RKO (cell line): ENCODE results near the gene SMURF2.
A peak's percentile ranks its signal among the peaks of the same experiment; 100 is the strongest.

Source experiments
- DNase-seq: peaks from one replicate; pipeline ENCODE4 v3.0.0-alpha.2; 2016; ENCODE audit warnings: low spot score

SMURF2 gene

DNA sequence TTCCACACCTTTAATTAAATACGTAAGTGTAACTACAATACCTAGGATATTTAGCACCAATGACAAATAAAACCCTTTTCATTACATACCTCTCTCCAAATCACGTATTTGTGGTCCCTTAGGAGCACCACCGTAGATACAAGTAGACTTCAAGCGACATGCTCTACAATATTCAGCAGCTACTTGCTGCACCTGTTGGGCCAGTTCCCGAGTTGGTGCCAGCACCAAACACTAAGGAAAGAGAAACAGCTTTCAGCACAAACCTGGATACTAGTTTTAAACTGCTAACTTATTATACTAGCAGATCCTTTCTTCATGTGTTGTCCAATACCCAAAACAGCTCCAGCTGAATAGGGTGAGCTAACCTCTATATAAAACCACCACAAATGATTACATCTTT is 158.8 kb downstream of the SMURF2 start:
- DNase-seq: no peak

DNA sequence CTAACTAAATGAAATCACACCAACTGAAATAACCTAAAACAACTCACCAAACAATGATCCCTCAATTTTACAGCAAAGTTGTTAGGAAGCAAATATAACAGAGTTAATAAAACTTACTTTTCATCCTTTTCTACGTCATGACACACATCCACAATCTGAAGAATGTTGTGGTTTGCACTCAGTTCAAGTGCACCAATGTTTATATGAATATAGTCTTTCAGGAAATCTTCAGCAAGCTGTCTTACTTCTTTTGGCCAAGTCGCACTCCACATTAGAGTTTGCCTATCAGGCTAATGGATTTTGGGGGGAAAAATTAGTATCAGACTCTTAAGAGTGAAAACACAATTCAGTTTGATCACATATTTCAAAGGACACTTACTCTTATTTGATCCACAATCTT is 159.3 kb downstream of the SMURF2 start:
- DNase-seq: no peak

DNA sequence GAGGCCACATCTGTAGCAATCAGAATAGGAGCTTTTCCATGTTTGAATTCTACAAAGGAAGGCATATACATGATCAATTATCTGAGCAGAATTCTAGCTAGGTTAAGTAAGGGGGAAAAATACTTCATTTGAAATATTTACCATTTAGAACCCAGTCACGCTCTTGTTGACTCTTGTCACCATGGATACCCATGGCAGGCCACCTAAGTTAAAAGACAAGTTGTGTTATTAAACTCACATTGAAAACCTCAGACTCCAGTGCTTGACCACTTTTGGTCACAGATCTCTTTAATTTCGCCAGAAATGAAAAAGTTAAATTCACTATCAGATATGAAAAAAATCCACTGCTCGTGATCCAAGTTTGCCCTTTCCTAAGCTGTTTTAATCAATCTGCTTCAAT is 160.1 kb downstream of the SMURF2 start:
- no peak for DNase-seq

DNA sequence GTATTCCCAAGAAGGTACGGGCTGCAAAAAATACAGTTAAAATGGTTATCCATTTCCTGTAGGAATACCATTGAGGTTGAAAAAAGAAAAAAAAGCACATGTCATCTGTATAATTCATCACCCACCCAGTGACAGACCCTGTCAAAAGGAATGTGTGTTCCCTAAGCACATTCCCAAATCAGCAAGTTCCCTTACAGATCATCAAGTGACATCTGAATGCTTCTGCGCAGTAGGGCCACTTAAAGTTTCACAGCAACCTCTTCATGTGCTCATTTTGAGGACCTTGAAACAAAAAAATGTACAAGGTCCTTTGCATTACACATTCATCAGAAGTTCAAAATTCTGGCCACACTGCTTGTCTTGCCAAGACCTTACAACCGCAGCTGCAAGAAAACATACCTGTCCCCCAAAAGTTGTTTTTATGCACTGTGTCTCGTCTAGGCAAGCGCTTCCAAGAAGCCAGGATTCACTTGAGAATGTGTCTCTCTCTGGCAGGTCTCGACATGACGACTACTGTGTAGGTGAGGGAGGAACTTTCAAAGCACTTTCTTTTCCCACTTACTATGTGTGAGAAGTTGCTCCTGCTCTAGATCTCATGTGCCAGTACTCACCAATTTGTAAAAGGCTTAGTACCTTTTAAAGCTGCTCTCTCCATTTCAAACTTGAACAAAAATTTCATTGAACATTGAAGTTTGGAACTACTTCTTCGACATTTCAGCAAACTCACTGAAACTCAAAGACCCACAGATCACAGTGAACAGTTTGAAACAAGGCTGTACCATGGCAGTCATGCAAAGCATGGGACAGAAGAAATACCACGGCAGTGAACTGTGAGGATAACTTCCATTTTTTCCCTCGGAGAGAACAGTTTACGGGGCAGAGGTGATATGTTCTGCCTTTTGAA is 161.0 kb downstream of the SMURF2 start:
- DNase-seq: no peak

DNA sequence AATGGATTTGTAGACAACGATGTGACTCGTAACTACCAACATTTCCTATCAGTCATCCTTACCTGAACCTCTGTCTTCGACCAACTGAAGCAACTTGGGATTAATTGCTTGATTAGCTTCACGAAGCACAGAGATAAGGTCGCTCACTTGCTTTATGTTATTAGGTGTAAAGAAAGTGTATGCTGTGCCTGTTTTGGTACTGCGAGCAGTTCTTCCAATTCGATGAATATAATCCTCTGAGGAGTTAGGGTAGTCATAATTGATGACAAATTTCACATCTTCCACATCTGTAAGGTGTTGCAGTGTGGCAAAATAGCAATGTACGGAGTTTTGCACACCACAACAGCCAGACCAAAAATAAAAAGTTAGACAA is 161.6 kb downstream of the SMURF2 start:
- no peak for DNase-seq

DNA sequence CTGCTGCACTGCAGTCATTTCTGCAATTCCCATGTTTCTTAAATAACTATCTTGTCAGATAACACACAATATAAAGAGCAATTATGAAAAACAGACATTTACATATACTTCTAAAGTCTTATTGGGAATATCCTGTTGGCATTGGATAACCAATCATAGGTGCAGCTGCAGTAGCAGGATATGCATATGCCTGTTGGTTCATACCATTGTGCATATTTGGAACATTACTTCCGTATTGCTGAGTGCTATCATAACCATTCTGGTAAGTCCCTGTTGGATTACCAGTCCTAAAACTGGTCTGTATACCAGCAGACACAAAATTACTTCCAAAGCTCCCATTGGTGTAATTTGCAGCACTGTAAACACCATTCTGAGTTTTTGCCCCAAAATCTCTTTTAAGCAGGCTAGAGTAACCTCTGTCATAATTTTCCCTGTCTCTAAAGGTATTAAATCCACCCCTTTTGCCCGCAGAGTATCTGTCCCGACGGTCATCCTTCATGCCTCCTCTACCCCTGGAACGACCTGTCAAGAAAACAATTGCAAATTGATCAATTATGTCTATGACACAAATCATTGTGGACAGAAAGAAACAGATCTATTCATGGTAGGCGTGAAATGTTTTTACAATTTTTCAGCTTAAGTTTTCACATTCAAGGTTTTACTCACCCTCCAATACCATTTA is 162.2 kb downstream of the SMURF2 start:
- DNase-seq: peak; percentile 75

DNA sequence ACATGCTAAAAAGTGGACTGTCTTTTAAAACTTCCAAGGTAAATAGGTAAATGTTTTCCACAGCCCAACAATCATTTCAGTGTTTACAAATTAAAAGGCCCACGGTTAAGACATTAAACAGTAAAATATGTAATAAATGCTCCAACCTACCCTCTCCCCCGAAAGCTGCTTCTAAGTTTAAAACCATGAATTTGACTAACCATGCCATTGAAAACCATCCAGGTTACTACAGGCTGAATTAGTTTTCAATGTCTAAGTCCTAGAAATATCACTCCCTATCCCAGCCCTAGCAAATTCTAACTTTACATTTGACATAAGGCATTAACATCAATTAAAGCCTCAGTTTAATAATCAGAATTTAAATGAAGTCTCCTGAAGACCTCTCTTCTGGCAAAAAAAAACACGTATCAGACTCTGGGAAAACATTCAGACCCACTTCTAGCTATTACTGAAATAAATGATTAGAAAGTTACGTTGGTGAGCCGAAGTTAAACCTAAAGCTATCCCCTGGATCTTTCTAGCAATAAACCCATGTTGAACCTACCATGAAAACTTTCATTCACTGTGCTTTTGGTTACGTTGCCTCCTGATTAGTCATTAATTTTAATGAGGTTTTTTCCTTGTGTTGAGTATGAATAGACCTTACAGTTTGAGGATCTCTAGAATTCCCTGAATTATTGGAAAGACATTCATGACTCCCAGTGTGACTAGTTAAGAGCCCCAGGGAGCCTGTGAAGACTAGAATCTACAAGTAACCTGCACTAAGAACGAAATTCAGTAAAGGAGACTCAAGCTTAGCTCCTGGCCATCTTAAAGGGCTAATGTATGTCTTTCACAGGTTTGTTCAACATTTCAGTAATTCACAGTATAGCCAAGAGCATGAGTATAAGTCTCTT is 163.6 kb downstream of the SMURF2 start:
- DNase-seq: peak; percentile 59

DNA sequence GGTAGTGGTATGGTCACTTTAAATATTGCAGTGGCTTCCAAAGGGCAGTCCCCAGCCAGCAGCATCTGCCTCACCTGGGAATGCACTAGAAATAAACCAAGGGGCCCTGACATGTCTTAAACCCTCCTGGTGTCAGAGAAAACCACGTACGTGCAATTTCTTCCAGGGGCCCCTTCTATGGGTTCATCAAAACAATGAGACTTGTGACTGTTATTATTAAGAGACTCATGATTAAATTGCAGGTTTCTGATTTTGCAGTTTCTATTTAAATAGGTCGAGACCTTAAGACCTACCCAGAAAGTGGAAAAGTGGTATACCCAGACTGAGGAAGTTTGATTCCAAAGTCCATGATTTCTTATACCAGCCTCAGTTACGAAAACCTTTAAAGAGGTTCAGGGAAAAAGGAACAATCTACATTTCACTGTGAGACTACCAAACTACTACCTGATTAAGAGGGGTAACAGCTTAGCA is 164.5 kb downstream of the SMURF2 start:
- no peak for DNase-seq

DNA sequence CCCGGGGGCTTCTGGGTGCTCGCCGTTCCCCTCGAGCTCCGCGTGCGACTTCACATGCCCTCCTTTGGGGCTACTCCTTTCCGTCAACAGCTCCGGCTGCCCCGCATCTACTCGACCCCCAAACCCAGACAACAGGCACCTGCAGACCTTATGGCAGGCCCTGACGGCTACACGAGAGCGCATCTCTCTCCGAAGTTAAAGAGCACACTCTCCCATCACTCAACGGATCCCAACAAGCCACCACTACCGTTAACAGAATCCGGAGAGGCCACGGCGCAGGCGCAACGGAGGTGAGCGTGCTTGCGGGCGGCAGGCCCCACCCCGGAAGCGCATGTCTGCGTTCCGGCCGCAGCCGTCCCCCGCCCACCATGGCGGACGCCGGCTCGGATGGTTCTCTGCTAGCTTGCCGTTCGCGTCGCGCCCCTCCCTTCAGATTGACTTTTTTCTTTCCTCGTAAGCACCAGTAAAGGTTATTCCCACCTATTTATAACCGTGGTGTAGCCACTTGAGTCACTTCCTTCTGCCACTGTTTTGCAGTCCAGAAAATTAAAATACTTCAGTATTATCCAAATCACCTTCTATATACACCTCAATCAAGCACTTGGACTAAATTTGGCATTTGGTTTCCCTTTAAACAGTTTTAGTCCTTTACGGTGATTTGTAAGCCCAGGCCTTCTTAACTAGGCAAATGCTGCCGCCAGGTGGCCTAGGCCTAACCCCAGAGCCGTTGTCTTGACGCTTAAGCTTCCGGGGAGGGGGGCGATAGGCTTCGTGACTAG is 165.1 kb downstream of the SMURF2 start, which contains the start of gene POLG2:
POLG2 (minus strand) TSS at position 269 of the 779 bp plus-strand sequence; CDS start at position 183, 86 bp downstream.
- peak; percentile 94 for DNase-seq

DNA sequence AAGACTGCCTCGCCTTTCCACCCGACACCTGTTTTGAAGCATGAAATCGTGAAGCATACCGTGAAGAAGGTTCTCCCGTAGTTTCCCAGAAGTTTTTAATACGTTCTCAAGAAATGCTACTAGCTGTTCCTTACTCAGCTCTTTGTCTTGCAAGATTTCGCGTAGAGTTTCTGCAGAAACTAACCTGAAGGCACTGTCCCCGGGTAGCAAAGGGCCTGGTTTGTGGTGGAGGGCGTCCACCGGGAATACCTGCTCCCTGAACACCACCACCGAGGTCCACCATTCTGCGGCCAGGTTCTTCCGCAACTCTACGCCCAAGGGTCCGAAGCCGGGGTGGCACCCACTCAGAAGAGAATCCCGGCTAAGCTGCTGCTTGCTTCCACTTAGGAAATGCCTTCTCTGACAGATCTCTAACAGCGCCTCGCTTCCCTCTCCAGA is 165.7 kb downstream of the SMURF2 start:
- no peak for DNase-seq
